Measurements from ENCODE around the gene ATP2B3. TPM values are rescaled to one million over a fixed set of nuclear protein-coding genes. Genes with fewer than 3 reads are reported as not detected.

The ATP2B3 gene
- total and polyA plus RNA-seq, 2 experiments from 2014 or later, result 0.17 TPM; not detected in 1

DNA sequence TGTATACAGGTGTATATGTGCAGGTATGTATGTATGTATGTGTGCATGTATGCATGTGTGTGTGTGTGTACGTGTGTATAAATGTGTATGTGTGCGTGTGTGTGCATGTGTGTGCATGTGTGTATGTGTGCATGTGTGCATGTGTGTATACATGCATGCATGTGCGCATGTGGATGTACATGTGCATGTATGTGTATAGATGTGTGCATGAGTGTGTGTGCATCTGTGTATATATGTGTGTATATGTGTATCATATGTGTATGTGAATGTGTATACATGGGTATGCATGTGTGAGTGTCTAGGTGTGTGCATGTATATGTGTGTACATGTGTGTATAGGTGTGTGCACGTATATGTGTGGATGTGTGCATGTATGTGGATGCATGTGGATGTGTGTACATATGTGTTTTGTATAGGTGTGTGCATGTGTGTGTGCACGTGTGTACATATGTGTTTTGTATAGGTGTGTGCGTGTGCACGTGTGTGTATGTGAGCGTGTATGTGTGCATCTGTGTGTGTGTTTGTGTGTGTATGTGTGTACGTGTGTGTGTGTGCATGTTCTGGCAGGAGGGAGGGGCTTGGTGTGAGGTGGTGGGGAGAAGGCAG, 16.7 kb upstream of the ATP2B3 start:
- no peak overlapping the region for H3K27ac ChIP-seq (ENCODE audit: low read depth)
- no peak for ATAC-seq
- H3K36me3 Mint-ChIP-seq (ENCODE audit: low read depth), result no peaks in the 10 kb centered on the region
- H3K4me2 ChIP-seq, result no peak overlapping the region
- no peaks in the 10 kb centered on the region for H3F3A ChIP-seq (replicated peaks; ENCODE audit: low read depth)
- no peak overlapping the region for H3K27ac Mint-ChIP-seq
- H3K79me2 ChIP-seq (replicated peaks; ENCODE audit: insufficient read depth), result no peaks in the 10 kb centered on the region
- H3K27me3 Mint-ChIP-seq (ENCODE audit: insufficient read depth, low read depth, poor library complexity), result peaks cover 4% of the 10 kb centered on the region
- H3K4me3 Mint-ChIP-seq, result no peak overlapping the region
- H3K4me1 ChIP-seq (ENCODE audit: insufficient read depth), result no peaks in the 10 kb centered on the region
- TF ChIP-seq JUNB (IDR thresholded peaks at IDR 0.05; ENCODE audit: unreplicated experiment) (no peak), CREB1 (CRISPR knock-in tag; IDR thresholded peaks at IDR 0.05; ENCODE audit: low read depth) (no peak), EZH2phosphoT487 (IDR thresholded peaks at IDR 0.05; ENCODE audit: unreplicated experiment) (no peak), EZH2 (IDR thresholded peaks at IDR 0.05; ENCODE audit: low read depth, unreplicated experiment) (no peak)
- TF ChIP-seq, protein P1, sequence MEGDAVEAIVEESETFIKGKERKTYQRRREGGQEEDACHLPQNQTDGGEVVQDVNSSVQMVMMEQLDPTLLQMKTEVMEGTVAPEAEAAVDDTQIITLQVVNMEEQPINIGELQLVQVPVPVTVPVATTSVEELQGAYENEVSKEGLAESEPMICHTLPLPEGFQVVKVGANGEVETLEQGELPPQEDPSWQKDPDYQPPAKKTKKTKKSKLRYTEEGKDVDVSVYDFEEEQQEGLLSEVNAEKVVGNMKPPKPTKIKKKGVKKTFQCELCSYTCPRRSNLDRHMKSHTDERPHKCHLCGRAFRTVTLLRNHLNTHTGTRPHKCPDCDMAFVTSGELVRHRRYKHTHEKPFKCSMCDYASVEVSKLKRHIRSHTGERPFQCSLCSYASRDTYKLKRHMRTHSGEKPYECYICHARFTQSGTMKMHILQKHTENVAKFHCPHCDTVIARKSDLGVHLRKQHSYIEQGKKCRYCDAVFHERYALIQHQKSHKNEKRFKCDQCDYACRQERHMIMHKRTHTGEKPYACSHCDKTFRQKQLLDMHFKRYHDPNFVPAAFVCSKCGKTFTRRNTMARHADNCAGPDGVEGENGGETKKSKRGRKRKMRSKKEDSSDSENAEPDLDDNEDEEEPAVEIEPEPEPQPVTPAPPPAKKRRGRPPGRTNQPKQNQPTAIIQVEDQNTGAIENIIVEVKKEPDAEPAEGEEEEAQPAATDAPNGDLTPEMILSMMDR (conservative IDR thresholded peaks at IDR 0.05; ENCODE audit: low read depth in 2 of 2), result no peak
- TF ChIP-seq, protein P2, sequence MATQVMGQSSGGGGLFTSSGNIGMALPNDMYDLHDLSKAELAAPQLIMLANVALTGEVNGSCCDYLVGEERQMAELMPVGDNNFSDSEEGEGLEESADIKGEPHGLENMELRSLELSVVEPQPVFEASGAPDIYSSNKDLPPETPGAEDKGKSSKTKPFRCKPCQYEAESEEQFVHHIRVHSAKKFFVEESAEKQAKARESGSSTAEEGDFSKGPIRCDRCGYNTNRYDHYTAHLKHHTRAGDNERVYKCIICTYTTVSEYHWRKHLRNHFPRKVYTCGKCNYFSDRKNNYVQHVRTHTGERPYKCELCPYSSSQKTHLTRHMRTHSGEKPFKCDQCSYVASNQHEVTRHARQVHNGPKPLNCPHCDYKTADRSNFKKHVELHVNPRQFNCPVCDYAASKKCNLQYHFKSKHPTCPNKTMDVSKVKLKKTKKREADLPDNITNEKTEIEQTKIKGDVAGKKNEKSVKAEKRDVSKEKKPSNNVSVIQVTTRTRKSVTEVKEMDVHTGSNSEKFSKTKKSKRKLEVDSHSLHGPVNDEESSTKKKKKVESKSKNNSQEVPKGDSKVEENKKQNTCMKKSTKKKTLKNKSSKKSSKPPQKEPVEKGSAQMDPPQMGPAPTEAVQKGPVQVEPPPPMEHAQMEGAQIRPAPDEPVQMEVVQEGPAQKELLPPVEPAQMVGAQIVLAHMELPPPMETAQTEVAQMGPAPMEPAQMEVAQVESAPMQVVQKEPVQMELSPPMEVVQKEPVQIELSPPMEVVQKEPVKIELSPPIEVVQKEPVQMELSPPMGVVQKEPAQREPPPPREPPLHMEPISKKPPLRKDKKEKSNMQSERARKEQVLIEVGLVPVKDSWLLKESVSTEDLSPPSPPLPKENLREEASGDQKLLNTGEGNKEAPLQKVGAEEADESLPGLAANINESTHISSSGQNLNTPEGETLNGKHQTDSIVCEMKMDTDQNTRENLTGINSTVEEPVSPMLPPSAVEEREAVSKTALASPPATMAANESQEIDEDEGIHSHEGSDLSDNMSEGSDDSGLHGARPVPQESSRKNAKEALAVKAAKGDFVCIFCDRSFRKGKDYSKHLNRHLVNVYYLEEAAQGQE (IDR thresholded peaks at IDR 0.05; ENCODE audit: unreplicated experiment), result no peak
- TF ChIP-seq, protein P3, sequence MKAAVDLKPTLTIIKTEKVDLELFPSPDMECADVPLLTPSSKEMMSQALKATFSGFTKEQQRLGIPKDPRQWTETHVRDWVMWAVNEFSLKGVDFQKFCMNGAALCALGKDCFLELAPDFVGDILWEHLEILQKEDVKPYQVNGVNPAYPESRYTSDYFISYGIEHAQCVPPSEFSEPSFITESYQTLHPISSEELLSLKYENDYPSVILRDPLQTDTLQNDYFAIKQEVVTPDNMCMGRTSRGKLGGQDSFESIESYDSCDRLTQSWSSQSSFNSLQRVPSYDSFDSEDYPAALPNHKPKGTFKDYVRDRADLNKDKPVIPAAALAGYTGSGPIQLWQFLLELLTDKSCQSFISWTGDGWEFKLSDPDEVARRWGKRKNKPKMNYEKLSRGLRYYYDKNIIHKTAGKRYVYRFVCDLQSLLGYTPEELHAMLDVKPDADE (IDR thresholded peaks at IDR 0.05), result no peak
- no peak overlapping the region for H3K4me3 ChIP-seq
- H3K36me3 ChIP-seq (ENCODE audit: insufficient read depth), result no peaks in the 10 kb centered on the region
- H2AFZ ChIP-seq, result no peak overlapping the region
- no peak for DNase-seq (ENCODE audit: low spot score)
- no peaks in the 10 kb centered on the region for H3K9me3 Mint-ChIP-seq
- no peaks in the 10 kb centered on the region for H3K27me3 ChIP-seq (ENCODE audit: insufficient read depth)
- no peaks in the 10 kb centered on the region for H3K4me1 Mint-ChIP-seq
- H4K20me1 ChIP-seq (replicated peaks; ENCODE audit: insufficient read depth), result no peaks in the 10 kb centered on the region
- H3K9me2 ChIP-seq (ENCODE audit: insufficient read depth), result no peaks in the 10 kb centered on the region

- Histone ChIP-seq H3K9me2 (ENCODE audit: insufficient read depth) (no peaks in the 10 kb centered on the region), H4K20me1 (replicated peaks; ENCODE audit: insufficient read depth) (no peaks in the 10 kb centered on the region), H2AFZ (no peak overlapping the region), H3K79me2 (replicated peaks; ENCODE audit: insufficient read depth) (no peaks in the 10 kb centered on the region), H3K4me2 (no peak overlapping the region), H3K4me1 (ENCODE audit: insufficient read depth) (no peaks in the 10 kb centered on the region), H3K4me3 (no peak overlapping the region), H3F3A (replicated peaks; ENCODE audit: low read depth) (no peaks in the 10 kb centered on the region), H3K27me3 (ENCODE audit: insufficient read depth) (no peaks in the 10 kb centered on the region), H3K27ac (ENCODE audit: low read depth) (no peak overlapping the region), H3K36me3 (ENCODE audit: insufficient read depth) (no peaks in the 10 kb centered on the region)
- no peak for ATAC-seq
- Mint-ChIP-seq H3K36me3 (ENCODE audit: low read depth) (no peaks in the 10 kb centered on the region), H3K4me3 (no peak overlapping the region), H3K27me3 (ENCODE audit: insufficient read depth, low read depth, poor library complexity) (peaks cover 4% of the 10 kb centered on the region), H3K9me3 (no peaks in the 10 kb centered on the region), H3K4me1 (no peaks in the 10 kb centered on the region), H3K27ac (no peak overlapping the region)
- DNase-seq (ENCODE audit: low spot score), result no peak
- no peak for TF ChIP-seq CREB1 (CRISPR knock-in tag; IDR thresholded peaks at IDR 0.05; ENCODE audit: low read depth)
- TF ChIP-seq, protein P2 (IDR thresholded peaks at IDR 0.05; ENCODE audit: unreplicated experiment), result no peak
- no peak for TF ChIP-seq ZNF114 (CRISPR knock-in tag; IDR thresholded peaks at IDR 0.05)
- no peak for TF ChIP-seq EZH2 (IDR thresholded peaks at IDR 0.05; ENCODE audit: low read depth, unreplicated experiment)
- TF ChIP-seq, protein P3 (IDR thresholded peaks at IDR 0.05), result no peak
- TF ChIP-seq POLR2AphosphoS5 (IDR thresholded peaks at IDR 0.05; ENCODE audit: low read depth), result no peak
- no peak for TF ChIP-seq JUNB (IDR thresholded peaks at IDR 0.05; ENCODE audit: unreplicated experiment)
- TF ChIP-seq NANOG (IDR thresholded peaks at IDR 0.05; ENCODE audit: borderline replicate concordance), result no peak
These were observed 15.9 kb upstream of the ATP2B3 start for GRCh38 chrX:153501530-153501929.

All from GM23338 (cell line).